HL-60 (cell line): ENCODE results near the gene LINGO3.

ENCODE experiments used
- CTCF ChIP-seq: IDR thresholded peaks from one replicate; pipeline ENCODE4 v1.5.1; 2011; ENCODE audit warnings: low read length, control low read depth, inconsistent platforms; ENCODE audit not compliant: insufficient read depth
- GABPA ChIP-seq: IDR thresholded peaks from 2 replicates; pipeline ENCODE4 v1.6.1; 2012; ENCODE audit warnings: low read depth
- POLR2AphosphoS5 ChIP-seq: IDR thresholded peaks from 2 replicates; pipeline ENCODE4 v1.6.1; 2012; ENCODE audit warnings: low read depth
- REST ChIP-seq: IDR thresholded peaks from 2 replicates; pipeline ENCODE4 v1.6.1; 2012; ENCODE audit warnings: low read depth; ENCODE audit not compliant: insufficient replicate concordance
- SPI1 ChIP-seq: IDR thresholded peaks from 2 replicates; pipeline ENCODE4 v1.6.1; 2012; ENCODE audit warnings: low read depth, mild to moderate bottlenecking, borderline replicate concordance

GRCh38 chr19:2296141-2296540 lies 11.8 kb downstream of the LINGO3 start:
- TF ChIP-seq POLR2AphosphoS5 = no peak
- no peak for TF ChIP-seq CTCF
- TF ChIP-seq REST = no peak
- TF ChIP-seq GABPA = no peak
- TF ChIP-seq SPI1 = no peak
